Gastrocnemius medialis (tissue), 4 donors: ENCODE measurements around the gene LMBR1. TPM values are rescaled to one million over a fixed set of nuclear protein-coding genes. Genes with fewer than 3 reads are reported as not detected.

ENCODE experiments used
- ATAC-seq, 2 donors: fragments of 150-250 bp; one replicate each; pipeline ENCODE4 v1.9.1; 2016
- DNase-seq, 2 donors: peaks; one replicate each; pipeline ENCODE4 v3.0.0-alpha.2; 2019
- H3K27ac ChIP-seq, 4 donors: fragments of 200-600 bp; sonication (generic); 1 replicate in 1 of 4; 2 replicates in 3 of 4; pipeline ENCODE4 v1.5.1; 2016 to 2018; ENCODE audit warnings: mild to moderate bottlenecking in 2 of 4, moderate library complexity in 1 of 4
- H3K27me3 ChIP-seq, 3 donors: fragments of 200-600 bp; sonication (generic) in 2 of 3; 1 replicate in 1 of 3; 2 replicates in 2 of 3; pipeline versions ENCODE4 v1.5.1 to v1.6.0; 2016 to 2019; ENCODE audit warnings: mild to moderate bottlenecking in 1 of 3, moderate library complexity in 1 of 3
- H3K36me3 ChIP-seq, 2 donors: fragments of 200-600 bp; sonication (generic) in 1 of 2; one replicate each; pipeline ENCODE4 v1.5.1; 2017 to 2018
- H3K4me1 ChIP-seq, 2 donors: fragments of 200-600 bp; sonication (generic) in 1 of 2; one replicate each; pipeline ENCODE4 v1.5.1; 2016 to 2017; ENCODE audit warnings: mild to moderate bottlenecking in 2 of 2
- H3K4me3 ChIP-seq, 4 donors: fragments of 200-600 bp; sonication (generic) in 3 of 4; 1 replicate in 1 of 4; 2 replicates in 3 of 4; pipeline ENCODE4 v1.5.1; 2016 to 2019; ENCODE audit warnings: mild to moderate bottlenecking in 2 of 4
- H3K9me3 ChIP-seq, 3 donors: fragments of 200-600 bp; sonication (generic) in 2 of 3; 1 replicate in 1 of 3; 2 replicates in 2 of 3; pipeline ENCODE4 v1.5.1; 2016 to 2019
- POLR2A ChIP-seq, 2 donors: fragments of 450-650 bp; IDR thresholded peaks; one replicate each; pipeline ENCODE4 v1.6.1; 2017; ENCODE audit warnings: antibody characterized with exemption in 2 of 2, mild to moderate bottlenecking in 2 of 2, moderate library complexity in 2 of 2
- in situ Hi-C, 4 donors: fragments of 200-750 bp; cut with MboI; loops; one replicate each; pipeline versions ENCODE4 v1.15.0 to v1.8.0; 2017; ENCODE audit warnings: low sequenced_read_pairs in 4 of 4
- intact Hi-C: fragments of 100-400 bp; cut with DNase I; formaldehyde crosslinking; loops from one replicate; pipeline ENCODE4 v1.15.1; 2023; ENCODE audit warnings: low total_unique reads
- total RNA-seq, 4 donors: library from RNA; depleted of rRNA; stranded (reverse); fragments of >200 nt; gene quantifications; one replicate each; pipeline versions ENCODE4 v1.1.0 to v1.2.3, GENCODE V29; 2016
- TF ChIP-seq, protein P1 (sequence below), 5 experiments: fragments of 450-650 bp in 3 of 5; fragments of 200-600 bp in 2 of 5; sonication (generic) in 2 of 5; IDR thresholded peaks in 4 of 5; conservative IDR thresholded peaks in 1 of 5; 1 replicate in 4 of 5; 2 replicates in 1 of 5; pipeline ENCODE4 v1.5.1; 2016 to 2019; ENCODE audit warnings: antibody characterized with exemption in 5 of 5, mild to moderate bottlenecking in 3 of 5, moderate library complexity in 3 of 5

The LMBR1 gene
- total RNA-seq, 4 donors from 2014 or later = 27.9 to 87.0 (median 35.3) TPM

GRCh38 chr7:156666368-156667109 is 226.4 kb downstream of the LMBR1 start:
- no peak for TF ChIP-seq POLR2A (IDR thresholded peaks at IDR 0.05)
- TF ChIP-seq, protein P1, sequence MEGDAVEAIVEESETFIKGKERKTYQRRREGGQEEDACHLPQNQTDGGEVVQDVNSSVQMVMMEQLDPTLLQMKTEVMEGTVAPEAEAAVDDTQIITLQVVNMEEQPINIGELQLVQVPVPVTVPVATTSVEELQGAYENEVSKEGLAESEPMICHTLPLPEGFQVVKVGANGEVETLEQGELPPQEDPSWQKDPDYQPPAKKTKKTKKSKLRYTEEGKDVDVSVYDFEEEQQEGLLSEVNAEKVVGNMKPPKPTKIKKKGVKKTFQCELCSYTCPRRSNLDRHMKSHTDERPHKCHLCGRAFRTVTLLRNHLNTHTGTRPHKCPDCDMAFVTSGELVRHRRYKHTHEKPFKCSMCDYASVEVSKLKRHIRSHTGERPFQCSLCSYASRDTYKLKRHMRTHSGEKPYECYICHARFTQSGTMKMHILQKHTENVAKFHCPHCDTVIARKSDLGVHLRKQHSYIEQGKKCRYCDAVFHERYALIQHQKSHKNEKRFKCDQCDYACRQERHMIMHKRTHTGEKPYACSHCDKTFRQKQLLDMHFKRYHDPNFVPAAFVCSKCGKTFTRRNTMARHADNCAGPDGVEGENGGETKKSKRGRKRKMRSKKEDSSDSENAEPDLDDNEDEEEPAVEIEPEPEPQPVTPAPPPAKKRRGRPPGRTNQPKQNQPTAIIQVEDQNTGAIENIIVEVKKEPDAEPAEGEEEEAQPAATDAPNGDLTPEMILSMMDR (IDR thresholded peaks at IDR 0.05 in 4 of 5, conservative IDR thresholded peaks at IDR 0.05 in 1 of 5) = no peak
- Histone ChIP-seq H3K27ac (no peak overlapping the region), H3K9me3 (no peaks in the 10 kb centered on the region), H3K4me3 (no peak overlapping the region), H3K27me3 (no peaks in the 10 kb centered on the region), H3K4me1 (no peaks in the 10 kb centered on the region), H3K36me3 (peaks cover 0 to 4% of the 10 kb centered on the region in 2 donors)
- in situ Hi-C loops (no loop called here), intact Hi-C loops (no loop called here)
- DNase-seq (no peak), ATAC-seq (no peak)

- DNase-seq (no peak), ATAC-seq (no peak)
- H3K36me3 ChIP-seq = no peaks in the 10 kb centered on the region
- no peaks in the 10 kb centered on the region for H3K4me1 ChIP-seq
- intact Hi-C loops (no loop called here), in situ Hi-C loops (no loop called here)
- H3K9me3 ChIP-seq = no peaks in the 10 kb centered on the region
- H3K4me3 ChIP-seq = no peak overlapping the region
- no peak overlapping the region for H3K27ac ChIP-seq
- TF ChIP-seq POLR2A (IDR thresholded peaks at IDR 0.05) = no peak
- TF ChIP-seq, protein P1 (IDR thresholded peaks at IDR 0.05 in 4 of 5, conservative IDR thresholded peaks at IDR 0.05 in 1 of 5) = no peak
- no peaks in the 10 kb centered on the region for H3K27me3 ChIP-seq
Observed at GRCh38 chr7:156665101-156665500, 227.9 kb downstream of the LMBR1 start.

GRCh38 chr7:156662277-156662676 is 230.7 kb downstream of the LMBR1 start:
- in situ Hi-C loops = no loop called here
- Histone ChIP-seq H3K36me3 (no peaks in the 10 kb centered on the region), H3K27ac (no peak overlapping the region), H3K27me3 (no peaks in the 10 kb centered on the region), H3K9me3 (no peaks in the 10 kb centered on the region), H3K4me3 (no peak overlapping the region), H3K4me1 (no peaks in the 10 kb centered on the region)
- no peak for ATAC-seq
- DNase-seq = no peak
- TF ChIP-seq POLR2A (IDR thresholded peaks at IDR 0.05) = no peak
- TF ChIP-seq, protein P1 (IDR thresholded peaks at IDR 0.05 in 4 of 5, conservative IDR thresholded peaks at IDR 0.05 in 1 of 5) = no peak
- intact Hi-C loops = no loop called here

- Histone ChIP-seq H3K4me3 (no peak overlapping the region), H3K27me3 (peaks cover 0 to 2% (median 0%) of the 10 kb centered on the region in 3 donors), H3K36me3 (no peaks in the 10 kb centered on the region), H3K4me1 (no peaks in the 10 kb centered on the region), H3K9me3 (no peaks in the 10 kb centered on the region), H3K27ac (no peak overlapping the region)
- intact Hi-C loops = no loop called here
- no peak for ATAC-seq
- TF ChIP-seq, protein P1 (IDR thresholded peaks at IDR 0.05 in 4 of 5, conservative IDR thresholded peaks at IDR 0.05 in 1 of 5) = no peak
- no peak for TF ChIP-seq POLR2A (IDR thresholded peaks at IDR 0.05)
- no peak for DNase-seq
- in situ Hi-C loops = no loop called here
Observed at GRCh38 chr7:156661637-156662036, 231.3 kb downstream of the LMBR1 start.
